SK-N-DZ (cell line): ENCODE results near the gene ABCA1.
A peak's percentile ranks its signal among the peaks of the same experiment; 100 is the strongest.
"Not testable (repeated sequence)": the region's sequence is repeated elsewhere in the genome, so short reads cannot be mapped to it uniquely, and the experiment has no call there.

Source experiments
- DNase-seq: peaks from one replicate; pipeline ENCODE4 v3.0.0-alpha.2; 2015; ENCODE audit warnings: low spot score

ABCA1 gene

DNA sequence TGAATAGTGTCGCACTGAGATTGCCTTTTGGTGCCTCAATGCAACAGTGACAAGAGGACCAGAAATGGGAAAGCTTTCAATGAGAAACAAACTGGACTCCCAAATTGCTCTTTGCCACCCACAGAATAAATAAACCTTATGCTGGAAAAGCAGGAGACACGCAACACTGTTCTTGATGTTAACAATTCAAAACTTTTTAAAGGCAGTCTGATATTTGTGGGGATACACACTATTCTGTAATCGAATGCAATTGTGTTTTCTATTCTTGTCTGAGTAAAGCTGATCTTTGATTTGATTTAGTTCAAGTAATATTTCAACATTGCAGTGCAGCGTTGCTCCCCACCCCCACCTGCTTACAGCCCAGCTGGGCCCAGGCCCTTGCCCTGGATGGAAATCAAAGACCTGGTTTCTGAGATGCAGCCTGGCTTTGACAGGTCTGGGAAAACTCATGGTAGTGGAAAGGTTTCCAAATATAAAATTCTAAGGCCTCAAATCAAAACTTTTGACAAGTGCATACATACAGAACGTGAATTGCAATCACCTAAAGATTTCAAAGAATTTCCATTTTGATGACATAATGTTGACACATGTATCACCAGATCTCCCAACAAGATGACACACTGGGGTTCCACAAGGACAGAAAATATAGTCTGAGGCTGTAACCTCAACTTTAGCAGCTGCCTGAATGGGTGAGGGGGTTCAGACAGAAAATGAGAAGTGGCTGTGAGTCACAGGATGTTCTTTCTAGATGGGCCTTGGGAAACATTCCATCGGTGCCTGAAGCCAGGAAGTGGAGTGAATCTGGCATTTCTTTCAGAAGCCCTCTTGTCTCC is 55.1 kb downstream of the ABCA1 start:
- no peak for DNase-seq

DNA sequence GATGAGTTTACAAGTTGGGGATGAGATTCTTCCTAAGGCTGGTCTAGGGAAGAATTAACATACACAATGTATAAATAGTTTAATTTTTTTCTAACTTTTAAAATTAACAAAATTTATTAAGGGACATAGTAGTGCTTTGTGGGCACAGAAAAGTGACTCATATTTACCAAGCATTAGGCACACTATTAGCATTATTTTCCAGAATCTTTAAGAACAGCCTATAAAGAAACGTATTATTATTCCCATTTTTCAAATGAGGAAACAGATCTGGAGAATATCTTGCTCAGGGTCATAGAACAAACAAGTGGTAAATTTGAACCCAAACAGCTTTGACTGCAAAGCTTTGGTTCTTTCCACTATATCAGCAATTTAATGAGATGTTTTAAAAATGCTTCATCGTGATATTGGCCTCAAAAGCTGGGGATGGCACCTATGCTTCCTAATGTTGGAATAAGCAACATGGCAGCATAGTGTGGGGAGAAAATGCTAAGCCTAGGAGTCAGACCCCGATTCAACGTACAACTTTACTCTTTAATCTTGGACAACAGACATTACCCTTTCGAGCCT is 55.9 kb downstream of the ABCA1 start:
- DNase-seq, result no peak

DNA sequence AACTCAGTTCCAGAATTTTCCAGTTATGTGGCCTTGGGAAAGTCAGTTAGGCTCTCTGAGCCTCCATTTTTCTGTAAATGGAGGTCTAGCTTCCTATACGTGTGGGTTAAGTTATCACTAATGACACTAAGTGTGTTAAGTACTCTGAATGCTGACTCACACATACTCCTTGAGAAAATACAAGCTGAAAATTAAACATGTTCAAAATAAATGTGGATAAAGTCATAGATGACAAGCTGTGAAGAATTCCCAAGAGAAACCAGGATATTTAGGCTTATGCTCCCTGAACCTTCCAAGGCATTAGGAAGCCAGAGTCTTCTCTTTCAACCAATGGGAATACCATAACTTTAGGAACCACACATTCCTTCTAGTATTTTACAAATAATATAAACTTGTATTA is 58.1 kb downstream of the ABCA1 start:
- DNase-seq, result no peak

DNA sequence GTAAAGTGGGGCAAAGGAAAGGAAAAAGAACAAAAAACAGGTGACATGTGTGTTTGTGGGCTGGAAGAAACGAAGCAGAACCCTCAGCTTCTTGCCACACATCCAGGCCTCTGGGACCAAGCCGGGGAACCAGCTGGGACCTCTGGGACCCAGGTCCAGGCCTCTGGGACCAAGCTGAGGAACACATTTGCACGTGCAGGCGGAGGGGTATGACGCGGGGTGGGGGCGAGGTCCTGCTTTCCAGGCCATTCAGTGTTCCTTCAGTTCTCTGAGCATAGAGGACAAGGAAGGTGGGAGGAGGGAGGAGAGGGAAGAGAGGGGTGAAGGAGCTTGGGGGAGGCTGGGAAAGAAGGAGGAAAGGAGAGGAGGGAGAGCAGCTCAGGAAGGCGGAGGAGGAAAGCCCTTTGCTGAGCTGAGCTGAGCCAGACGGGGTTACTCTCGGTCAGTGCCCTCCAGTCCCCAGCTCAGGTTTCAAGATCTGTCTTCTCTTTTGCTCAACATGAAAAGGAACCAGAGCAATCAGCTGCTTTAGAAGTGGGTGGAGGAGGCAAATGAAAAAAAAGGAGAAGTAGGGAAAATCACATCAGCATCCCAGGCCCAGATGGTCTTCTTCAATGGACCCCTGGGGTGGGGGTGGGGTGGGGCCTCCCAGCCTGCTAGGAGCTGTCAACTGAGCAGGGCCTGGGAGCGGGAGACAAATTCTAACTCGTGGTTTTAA is 59.1 kb downstream of the ABCA1 start:
- DNase-seq, result peak; percentile 96

DNA sequence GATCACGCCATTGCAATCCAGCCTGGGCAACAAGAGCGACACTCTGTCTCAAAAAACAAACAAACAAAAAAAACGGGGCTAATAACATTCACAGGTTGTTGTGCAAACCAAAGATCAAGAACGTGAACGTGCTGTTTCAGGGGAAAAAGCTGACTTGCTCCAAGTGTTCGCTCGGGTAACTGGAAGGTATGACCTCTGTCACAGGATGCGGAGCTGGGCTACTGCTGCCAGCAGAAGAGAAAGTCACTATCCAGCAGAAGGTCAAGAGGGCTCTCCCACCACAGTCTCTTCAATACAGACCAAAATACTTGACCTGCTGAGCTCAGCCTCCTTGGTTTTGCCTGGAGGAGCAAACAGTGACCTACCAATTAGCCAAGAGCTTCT is 59.7 kb downstream of the ABCA1 start:
- no peak for DNase-seq

DNA sequence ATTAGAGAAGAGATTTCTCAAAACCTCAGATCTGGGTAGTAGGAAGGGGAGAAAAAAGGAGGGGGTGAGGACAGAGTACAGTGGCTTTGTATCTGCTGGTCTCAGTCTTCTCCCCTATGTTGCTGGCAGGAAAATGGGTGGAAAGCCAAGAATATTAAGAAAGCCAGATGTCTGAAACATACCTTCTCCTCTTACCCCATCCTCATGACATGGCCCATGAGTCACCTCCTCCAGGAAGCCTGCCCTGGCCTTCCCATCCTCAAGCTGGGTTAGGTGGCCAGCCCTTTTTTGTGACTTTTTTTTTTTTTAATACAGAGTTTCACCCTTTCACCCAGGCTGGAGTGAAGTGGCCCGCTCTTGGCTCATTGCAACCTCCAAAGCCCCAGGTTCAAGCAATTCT is 61.8 kb downstream of the ABCA1 start:
- DNase-seq, result no peak

DNA sequence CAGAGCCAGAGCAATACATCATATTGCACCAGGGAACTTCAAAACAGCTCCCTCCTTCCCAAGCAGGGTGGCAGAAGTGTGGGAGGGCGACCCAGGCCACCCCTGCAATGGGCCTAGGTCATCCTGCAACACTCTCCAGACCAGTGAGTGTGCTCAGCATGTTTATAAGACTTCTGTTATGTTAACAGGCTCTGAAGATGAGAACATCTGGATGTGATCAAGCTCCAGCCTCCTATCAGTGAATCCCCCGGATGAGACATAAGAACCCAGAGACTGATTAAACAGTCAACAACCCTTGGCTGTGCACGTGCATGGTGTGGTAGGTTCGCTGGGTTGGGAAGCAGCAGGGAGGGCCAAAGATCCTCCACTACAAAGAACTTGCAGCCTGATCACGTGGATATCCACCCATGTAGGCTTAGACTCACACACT is 63.3 kb downstream of the ABCA1 start:
- peak; percentile 45 for DNase-seq

DNA sequence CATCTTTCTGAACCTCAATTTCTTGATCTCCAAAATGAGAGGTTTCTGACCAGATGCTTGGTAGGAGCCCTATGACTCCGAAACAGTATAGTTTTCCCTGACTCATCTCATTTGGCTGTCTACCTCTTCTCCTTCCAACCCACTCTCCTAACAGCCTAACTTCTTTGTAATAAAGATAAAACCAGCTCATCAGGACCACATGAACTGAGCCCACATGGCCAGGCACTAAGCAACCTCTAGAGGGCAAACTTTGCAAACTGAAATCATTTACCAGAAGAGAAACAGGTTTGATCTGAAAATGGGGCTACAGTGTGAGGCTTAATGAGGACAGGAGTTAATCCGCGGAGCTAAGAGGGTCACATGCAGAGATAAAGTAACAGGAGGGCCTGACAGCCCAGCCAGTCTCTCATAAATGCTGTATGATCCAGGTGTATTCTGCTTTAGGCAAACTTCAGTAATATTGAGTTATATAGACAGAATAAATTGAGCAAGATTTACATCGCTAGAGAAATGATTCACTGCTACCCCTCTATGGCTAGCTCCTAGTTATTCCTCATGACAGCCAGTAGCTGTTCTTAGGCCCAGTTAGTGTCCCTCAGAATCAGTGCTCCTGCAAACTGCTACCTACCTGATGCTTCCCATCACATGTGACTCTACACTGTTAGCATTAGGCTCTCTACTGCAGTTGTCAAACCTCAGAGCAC is 64.6 kb downstream of the ABCA1 start:
- DNase-seq, result peak; percentile 74

DNA sequence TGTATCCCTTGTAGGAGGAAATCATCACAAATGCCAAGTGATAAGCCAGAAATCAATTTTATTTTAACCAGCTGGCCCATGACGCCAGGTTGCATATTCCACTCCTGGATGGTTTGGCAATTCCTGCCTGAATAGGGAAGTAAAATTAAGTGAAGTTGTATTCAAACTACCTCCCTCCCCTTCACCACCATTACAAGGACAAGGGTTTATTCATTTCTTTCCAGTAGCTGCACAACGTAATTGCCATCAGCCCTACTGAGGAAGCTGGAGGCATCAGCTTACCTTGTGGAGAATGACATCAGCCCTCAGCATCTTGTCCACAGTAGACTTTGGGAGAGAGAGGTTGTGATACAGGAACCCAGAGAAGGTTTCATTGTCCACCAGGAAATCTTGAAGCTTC is 66.6 kb downstream of the ABCA1 start:
- no peak for DNase-seq

DNA sequence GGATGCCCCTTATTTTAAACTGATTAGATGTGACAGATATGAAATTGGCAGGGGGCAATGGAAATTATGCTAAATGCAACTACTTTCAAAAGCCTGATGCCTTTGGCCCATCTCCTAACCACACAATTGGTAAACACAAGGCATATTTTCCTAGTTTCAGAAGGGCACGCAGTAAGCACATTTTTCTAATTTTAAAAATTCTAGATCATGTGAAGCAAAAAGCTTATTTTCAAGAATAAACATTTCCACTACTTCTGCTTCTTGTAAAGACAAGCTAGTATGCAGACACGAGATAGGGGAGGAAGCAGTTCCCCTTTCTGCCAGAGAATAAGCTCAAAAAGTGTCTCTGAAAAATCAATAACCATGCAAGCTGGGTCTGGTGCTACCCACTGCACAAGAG is 67.7 kb downstream of the ABCA1 start:
- no peak for DNase-seq

DNA sequence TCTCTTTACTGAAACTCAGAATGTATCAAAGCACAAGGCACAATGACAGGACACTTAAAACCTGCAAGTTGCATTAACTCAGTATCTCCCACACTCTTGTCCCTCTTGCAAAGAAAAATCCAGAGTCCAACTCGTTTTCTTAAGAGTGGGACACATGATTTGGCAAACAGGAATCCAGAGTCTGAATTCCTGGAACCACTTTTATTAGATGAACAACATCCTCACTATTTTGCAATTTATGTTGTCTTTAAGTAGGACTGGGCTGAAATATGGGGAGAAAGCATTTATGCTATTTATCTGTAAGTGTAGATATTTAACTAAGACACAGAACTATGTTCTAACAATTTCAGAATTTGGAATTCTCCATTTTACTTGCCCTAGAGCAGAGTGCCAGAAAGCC is 69.1 kb downstream of the ABCA1 start:
- DNase-seq, result no peak

DNA sequence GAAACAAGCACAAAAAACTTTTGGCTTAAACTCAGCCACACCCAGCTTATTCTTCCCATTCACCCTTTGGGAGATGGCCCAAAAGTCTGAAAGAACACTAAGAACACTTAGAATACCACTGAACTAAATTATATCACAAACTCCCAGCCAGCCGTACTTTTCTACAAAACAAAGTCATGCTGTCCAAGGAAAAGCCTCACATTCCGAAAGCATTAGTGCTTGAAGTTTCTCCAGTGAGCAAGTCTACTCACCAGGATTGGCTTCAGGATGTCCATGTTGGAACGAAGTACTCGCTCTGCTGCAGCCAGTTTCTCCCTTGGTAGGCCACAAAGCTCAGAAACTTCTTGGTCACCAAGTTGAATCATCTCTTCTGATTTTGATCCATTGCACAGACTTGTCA is 69.7 kb downstream of the ABCA1 start:
- DNase-seq, result no peak

DNA sequence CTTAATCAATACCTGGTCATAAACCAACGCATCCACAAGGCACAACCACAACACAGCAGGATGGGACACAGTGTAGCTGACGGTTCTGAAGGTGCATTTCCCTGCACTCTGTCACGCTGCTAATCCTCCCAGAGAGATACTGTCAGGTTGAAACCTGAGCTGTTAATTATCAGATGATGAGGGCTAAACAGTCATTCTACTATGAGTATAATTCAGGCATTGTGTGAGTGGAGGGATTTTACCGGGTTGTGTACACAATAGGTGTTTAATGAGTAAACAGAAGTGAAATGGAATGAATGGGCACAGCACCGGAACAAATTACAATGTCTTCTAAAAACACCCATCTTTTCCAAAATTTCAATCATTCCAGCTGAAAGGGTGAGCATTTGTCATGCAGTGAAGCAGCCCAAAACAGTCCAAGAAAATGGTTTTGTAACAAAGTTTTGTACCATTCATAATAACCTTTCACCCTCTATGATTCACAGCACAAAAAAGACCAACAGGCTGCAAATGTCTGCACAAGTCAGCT is 71.5 kb downstream of the ABCA1 start:
- DNase-seq, result no peak

DNA sequence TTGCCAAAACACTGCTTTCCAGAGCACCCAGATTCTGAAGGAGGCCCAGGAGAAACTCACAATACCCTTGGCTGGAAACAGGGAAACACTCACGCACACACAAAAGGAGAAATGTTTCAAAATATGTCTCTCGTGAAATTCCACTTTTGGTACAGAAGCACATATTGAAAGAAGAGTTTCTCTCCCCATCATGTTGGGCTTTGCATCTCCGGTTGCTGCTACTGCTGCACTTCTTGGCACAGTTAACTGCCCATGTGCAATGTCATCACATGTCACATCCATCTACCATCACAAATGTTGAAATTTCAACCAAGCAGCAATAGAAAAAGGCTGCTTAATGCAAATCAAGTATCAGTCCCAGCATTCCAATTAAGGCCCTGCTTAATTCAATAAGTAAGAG is 72.1 kb downstream of the ABCA1 start:
- DNase-seq, result no peak

DNA sequence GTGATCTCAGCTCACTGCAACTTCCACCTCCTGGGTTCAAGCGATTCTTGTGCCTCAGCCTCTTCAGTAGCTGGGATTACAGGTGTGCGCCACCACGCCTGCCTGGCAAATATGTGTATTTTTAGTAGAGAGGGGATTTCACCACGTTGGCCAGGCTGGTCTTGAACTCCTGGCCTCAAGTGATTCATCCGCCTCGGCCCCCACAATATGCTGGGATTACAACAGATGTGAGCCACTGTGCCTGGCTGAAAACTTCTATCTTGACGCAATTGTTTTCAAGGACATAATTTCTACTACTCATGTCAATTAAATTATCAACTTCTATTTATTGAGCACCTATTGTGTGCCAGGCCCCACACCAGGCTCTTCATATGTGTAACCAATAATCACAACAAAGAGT is 72.7 kb downstream of the ABCA1 start:
- not testable (repeated sequence) for DNase-seq

DNA sequence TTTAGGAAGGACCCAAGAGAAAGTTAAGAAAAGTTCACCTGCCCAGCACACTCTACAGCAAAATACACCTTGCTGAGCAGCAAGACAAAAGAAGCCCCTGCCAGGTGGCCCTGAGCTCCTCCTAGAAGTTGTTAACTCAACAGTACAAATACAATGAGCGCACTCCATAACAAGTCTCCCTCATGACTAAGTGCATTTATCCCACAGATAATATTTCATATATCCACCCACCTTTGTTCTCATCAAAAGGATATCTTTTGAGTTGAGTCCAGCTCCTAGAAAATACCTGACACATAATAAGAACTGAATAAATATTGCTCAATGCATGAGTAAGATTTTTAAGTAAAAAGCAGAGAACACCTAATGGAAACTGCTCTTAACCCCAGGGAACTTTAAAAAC is 73.3 kb downstream of the ABCA1 start:
- DNase-seq, result no peak

DNA sequence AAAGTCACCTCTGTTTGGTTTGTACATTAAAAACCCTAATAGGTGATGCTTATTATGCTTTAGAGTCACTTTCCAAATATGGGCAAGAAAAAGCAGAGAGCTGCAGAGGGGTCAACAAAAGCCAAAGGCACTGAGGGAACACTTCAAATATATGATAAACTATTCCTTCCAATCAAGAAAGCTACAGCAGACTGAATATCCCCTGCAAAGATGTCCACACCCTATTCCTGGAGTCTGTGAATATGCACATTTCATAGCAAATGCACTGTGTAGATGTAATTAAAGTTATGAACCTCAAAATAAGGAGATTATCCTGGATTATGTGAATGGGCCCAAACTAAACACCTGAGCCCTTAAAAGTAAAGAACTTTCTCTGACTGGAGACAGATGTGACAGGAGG is 74.3 kb downstream of the ABCA1 start:
- DNase-seq, result no peak

DNA sequence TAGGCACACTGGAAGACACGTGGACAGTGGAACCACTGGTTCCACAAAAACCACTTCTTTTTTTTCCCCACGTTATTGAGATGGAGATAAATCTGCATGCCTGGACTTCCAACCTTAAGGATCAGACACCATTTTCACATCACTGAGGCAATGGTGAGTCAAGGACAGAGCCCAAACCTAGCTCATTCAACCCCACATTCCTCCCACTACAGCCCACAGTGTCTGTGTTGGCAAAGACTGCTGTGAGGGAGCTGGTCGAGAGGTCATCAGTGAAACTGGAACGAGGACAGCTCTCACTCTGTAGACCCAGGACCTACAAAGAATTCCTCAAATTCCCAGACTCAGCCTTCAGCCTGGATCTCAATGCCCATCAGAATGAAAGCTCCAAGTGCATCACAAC is 74.8 kb downstream of the ABCA1 start:
- DNase-seq, result no peak

DNA sequence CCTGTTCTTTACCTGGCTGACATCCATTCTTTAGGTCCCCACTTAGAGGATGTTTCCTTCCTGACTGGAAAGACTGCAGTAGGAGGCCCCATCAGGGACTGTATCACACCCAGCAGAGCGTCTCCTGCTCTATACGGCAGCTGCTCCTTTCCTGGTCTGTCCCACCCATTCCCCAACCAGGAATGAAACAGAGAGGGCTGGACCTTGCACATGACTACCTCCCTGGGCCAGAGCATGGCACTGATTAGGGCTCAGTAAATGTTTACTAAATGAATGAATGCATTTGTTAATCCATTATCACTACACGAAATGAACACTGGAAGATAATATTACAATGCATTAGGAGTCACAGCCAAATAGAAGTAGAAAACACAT is 76.4 kb downstream of the ABCA1 start:
- no peak for DNase-seq

DNA sequence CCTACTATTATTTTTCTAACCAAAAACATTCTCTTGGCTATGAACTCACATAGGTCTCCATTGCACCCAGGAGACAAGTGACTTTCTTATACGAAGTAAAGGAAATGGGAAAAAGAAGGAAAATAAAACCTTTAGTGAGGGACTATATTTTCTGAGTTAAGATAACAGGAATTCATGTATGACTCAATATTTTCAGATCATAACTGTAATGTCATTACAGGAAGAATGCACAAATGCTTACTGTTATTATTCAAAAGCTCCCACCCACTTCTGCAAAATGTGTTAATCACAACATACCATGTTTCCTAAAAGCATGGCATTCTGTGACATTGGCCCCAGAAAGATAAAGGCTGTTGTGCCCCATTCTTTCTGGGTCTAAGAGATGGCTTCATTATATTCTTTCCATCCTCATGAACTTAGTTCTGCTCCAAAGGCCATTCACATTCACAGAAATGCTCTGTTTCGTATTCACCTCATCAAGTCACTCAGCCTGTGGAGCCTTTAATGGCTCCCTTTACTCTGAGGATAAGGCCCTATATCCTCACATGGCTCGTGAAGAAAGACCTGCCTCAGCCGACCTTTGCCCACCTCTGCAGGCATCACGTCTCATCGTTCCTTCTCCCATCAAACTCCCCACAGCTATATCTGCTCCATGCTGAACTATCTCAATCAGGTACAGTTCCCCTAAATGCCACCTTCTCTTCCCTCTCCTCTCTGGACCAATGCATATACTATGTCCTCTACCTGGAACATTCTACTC is 77.0 kb downstream of the ABCA1 start:
- no peak for DNase-seq

DNA sequence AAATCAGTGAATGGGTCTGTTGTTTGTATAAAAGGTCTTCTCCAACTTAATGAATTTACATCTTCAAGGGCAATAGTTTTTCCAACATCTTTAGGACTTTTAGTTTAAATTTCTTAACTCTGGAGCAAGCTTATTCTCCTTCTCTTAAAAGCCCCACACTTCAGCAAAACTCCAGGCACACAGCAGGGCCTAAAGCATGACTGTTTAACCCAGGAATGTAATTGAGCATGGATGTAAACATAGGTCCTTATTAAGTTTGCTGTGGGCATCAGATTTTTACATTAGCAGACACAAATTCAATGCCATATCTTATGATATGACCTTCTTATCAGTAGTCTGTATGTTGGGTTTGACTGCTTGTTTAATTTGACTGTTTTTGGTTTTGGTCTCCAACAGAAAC is 78.9 kb downstream of the ABCA1 start:
- no peak for DNase-seq
